ENCODE results near the gene IL5RA. TPM values are rescaled to one million over a fixed set of nuclear protein-coding genes. Genes with fewer than 3 reads are reported as not detected.

IL5RA gene, protein sequence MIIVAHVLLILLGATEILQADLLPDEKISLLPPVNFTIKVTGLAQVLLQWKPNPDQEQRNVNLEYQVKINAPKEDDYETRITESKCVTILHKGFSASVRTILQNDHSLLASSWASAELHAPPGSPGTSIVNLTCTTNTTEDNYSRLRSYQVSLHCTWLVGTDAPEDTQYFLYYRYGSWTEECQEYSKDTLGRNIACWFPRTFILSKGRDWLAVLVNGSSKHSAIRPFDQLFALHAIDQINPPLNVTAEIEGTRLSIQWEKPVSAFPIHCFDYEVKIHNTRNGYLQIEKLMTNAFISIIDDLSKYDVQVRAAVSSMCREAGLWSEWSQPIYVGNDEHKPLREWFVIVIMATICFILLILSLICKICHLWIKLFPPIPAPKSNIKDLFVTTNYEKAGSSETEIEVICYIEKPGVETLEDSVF
- 1 to 10 TPM in 1 of 2 donors, not detected in 1; 1.8 TPM for total RNA-seq

GRCh38 chr3:3110299-3110630 is at the start of gene IL5RA:
Gene IL5RA, minus strand, starts transcription at chr3:3110374. Its CDS starts 5,390 bp downstream, at chr3:3104984.
- Histone ChIP-seq H3K9me3 (no peaks in the 10 kb centered on the region), H3K4me1 (ENCODE audit: control insufficient read depth in 1 of 2, low read depth in 2 of 2) (no peaks in the 10 kb centered on the region), H3K27me3 (replicated peaks; ENCODE audit: insufficient read depth) (peaks cover 4% of the 10 kb centered on the region), H3K4me3 (no peak within 1 kb of the TSS), H3K27ac (no peak within 1 kb of the TSS), H3K36me3 (no peaks in the 10 kb centered on the region)
- DNase-seq (ENCODE audit: low spot score), result no peak
- ATAC-seq (ENCODE audit: insufficient number of reproducible peaks, low FRiP score, low read depth), result no peak
- TF ChIP-seq, protein P1, sequence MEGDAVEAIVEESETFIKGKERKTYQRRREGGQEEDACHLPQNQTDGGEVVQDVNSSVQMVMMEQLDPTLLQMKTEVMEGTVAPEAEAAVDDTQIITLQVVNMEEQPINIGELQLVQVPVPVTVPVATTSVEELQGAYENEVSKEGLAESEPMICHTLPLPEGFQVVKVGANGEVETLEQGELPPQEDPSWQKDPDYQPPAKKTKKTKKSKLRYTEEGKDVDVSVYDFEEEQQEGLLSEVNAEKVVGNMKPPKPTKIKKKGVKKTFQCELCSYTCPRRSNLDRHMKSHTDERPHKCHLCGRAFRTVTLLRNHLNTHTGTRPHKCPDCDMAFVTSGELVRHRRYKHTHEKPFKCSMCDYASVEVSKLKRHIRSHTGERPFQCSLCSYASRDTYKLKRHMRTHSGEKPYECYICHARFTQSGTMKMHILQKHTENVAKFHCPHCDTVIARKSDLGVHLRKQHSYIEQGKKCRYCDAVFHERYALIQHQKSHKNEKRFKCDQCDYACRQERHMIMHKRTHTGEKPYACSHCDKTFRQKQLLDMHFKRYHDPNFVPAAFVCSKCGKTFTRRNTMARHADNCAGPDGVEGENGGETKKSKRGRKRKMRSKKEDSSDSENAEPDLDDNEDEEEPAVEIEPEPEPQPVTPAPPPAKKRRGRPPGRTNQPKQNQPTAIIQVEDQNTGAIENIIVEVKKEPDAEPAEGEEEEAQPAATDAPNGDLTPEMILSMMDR (IDR thresholded peaks at IDR 0.05), result no peak

GRCh38 chr3:3157484-3157883 is 47.3 kb upstream of the IL5RA start:
- H3K4me3 ChIP-seq, result no peak overlapping the region
- peaks cover 6 to 10% of the 10 kb centered on the region in 2 donors for H3K4me1 ChIP-seq (ENCODE audit: control insufficient read depth in 1 of 2, low read depth in 2 of 2)
- TF ChIP-seq, protein P1 (IDR thresholded peaks at IDR 0.05), result no peak
- ATAC-seq (ENCODE audit: insufficient number of reproducible peaks, low FRiP score, low read depth) (no peak), DNase-seq (ENCODE audit: low spot score) (no peak)
- no peaks in the 10 kb centered on the region for H3K27me3 ChIP-seq (replicated peaks; ENCODE audit: insufficient read depth)
- H3K27ac ChIP-seq, result no peak overlapping the region
- H3K36me3 ChIP-seq, result peaks cover 30% of the 10 kb centered on the region
- H3K9me3 ChIP-seq, result no peaks in the 10 kb centered on the region

GRCh38 chr3:3154879-3155610 is 44.9 kb upstream of the IL5RA start:
- no peak for ATAC-seq (ENCODE audit: insufficient number of reproducible peaks, low FRiP score, low read depth)
- Histone ChIP-seq H3K27ac (no peak overlapping the region), H3K4me1 (ENCODE audit: control insufficient read depth in 1 of 2, low read depth in 2 of 2) (peaks cover 0 to 3% of the 10 kb centered on the region in 2 donors), H3K4me3 (no peak overlapping the region), H3K9me3 (no peaks in the 10 kb centered on the region), H3K27me3 (replicated peaks; ENCODE audit: insufficient read depth) (no peaks in the 10 kb centered on the region), H3K36me3 (peaks cover 39% of the 10 kb centered on the region)
- TF ChIP-seq, protein P1 (IDR thresholded peaks at IDR 0.05), result no peak
- DNase-seq (ENCODE audit: low spot score), result no peak

GRCh38 chr3:3151513-3151912 is 41.3 kb upstream of the IL5RA start:
- H3K9me3 ChIP-seq, result no peaks in the 10 kb centered on the region
- no peaks in the 10 kb centered on the region for H3K27me3 ChIP-seq (replicated peaks; ENCODE audit: insufficient read depth)
- DNase-seq (ENCODE audit: low spot score) (no peak), ATAC-seq (ENCODE audit: insufficient number of reproducible peaks, low FRiP score, low read depth) (no peak)
- H3K36me3 ChIP-seq, result peaks cover 37% of the 10 kb centered on the region
- H3K4me1 ChIP-seq (ENCODE audit: control insufficient read depth in 1 of 2, low read depth in 2 of 2), result peaks cover 0 to 3% of the 10 kb centered on the region in 2 donors
- H3K4me3 ChIP-seq, result no peak overlapping the region
- TF ChIP-seq, protein P1 (IDR thresholded peaks at IDR 0.05), result no peak
- no peak overlapping the region for H3K27ac ChIP-seq

GRCh38 chr3:3149560-3149959 is 39.4 kb upstream of the IL5RA start:
- Histone ChIP-seq H3K36me3 (peaks cover 33% of the 10 kb centered on the region), H3K27me3 (replicated peaks; ENCODE audit: insufficient read depth) (no peaks in the 10 kb centered on the region), H3K9me3 (no peaks in the 10 kb centered on the region), H3K4me1 (ENCODE audit: control insufficient read depth in 1 of 2, low read depth in 2 of 2) (peaks cover 0 to 3% of the 10 kb centered on the region in 2 donors), H3K4me3 (no peak overlapping the region), H3K27ac (no peak overlapping the region)
- DNase-seq (ENCODE audit: low spot score), result no peak
- TF ChIP-seq, protein P1 (IDR thresholded peaks at IDR 0.05), result no peak
- ATAC-seq (ENCODE audit: insufficient number of reproducible peaks, low FRiP score, low read depth), result no peak
